Prostate gland (tissue), 2 donors: Measurements from ENCODE around the gene RNF40.

Experiments used
- POLR2A ChIP-seq: fragments of 450-650 bp; IDR thresholded peaks from one replicate; pipeline ENCODE4 v1.6.1; 2016; ENCODE audit warnings: antibody characterized with exemption, mild to moderate bottlenecking
- POLR2AphosphoS5 ChIP-seq: sonication (generic); formaldehyde crosslinking; IDR thresholded peaks from one replicate; pipeline ENCODE4 v1.6.1; 2017; ENCODE audit warnings: antibody characterized with exemption
- TF ChIP-seq, protein P1 (sequence below), 4 experiments: fragments of 200-600 bp in 2 of 4; fragments of 450-650 bp in 2 of 4; sonication (generic) in 2 of 4; IDR thresholded peaks; 1 replicate in 3 of 4; 2 replicates in 1 of 4; pipeline ENCODE4 v1.5.1; 2016 to 2019; ENCODE audit warnings: antibody characterized with exemption in 4 of 4, mild to moderate bottlenecking in 2 of 4, moderate library complexity in 2 of 4

DNA sequence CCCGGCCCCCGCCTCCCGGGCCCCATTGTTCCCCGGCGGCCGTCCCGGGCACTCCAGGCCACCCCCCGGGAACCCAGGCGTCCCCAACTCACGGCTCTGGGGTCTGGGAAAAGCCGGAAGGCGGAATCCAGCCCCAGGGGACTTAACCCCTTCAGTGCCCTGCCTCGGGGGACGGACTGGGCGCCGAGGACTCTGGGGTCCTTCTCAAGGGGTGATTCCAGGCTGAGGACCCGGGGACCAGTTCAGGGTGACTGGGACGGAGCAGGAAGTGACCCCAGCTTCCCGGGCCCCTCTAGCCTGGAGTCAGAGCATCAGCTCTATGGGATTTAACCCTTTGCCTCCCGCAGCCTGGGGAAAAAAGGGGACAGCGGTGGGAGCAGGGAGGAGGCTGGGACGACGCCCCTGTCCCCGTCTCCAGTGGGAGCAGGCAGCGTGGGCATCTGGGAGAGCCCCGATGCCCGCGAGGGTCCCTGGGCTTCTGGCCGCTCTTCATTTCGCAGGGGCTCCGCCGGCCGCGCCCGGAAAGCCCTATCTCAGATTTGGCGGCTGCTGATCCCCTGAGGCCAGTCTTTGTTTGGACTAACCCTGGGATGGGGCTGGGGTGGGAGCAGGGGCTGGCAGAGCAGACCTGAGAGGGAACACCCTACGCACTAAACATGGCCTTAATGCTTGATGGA is 25.0 kb downstream of the RNF40 start, which contains the start of gene ZNF629:
- no peak for TF ChIP-seq POLR2A
- TF ChIP-seq POLR2AphosphoS5: peak; percentile 69
- TF ChIP-seq, protein P1, sequence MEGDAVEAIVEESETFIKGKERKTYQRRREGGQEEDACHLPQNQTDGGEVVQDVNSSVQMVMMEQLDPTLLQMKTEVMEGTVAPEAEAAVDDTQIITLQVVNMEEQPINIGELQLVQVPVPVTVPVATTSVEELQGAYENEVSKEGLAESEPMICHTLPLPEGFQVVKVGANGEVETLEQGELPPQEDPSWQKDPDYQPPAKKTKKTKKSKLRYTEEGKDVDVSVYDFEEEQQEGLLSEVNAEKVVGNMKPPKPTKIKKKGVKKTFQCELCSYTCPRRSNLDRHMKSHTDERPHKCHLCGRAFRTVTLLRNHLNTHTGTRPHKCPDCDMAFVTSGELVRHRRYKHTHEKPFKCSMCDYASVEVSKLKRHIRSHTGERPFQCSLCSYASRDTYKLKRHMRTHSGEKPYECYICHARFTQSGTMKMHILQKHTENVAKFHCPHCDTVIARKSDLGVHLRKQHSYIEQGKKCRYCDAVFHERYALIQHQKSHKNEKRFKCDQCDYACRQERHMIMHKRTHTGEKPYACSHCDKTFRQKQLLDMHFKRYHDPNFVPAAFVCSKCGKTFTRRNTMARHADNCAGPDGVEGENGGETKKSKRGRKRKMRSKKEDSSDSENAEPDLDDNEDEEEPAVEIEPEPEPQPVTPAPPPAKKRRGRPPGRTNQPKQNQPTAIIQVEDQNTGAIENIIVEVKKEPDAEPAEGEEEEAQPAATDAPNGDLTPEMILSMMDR (IDR thresholded peaks at IDR 0.05): peak in 1 of 4 experiments; percentile 20
